NK-92 (cell line): ENCODE data around the gene ERO1B.
"Not testable (repeated sequence)": the region's sequence is repeated elsewhere in the genome, so short reads cannot be mapped to it uniquely, and the experiment has no call there.

ENCODE experiments used
- DNase-seq: peaks from one replicate; lab custom pipeline; 2025; ENCODE audit not compliant: unreplicated experiment; lab: John Stamatoyannopoulos, UW

ERO1B gene

GRCh38 chr1:236281654-236282424 lies at the start of gene ERO1B:
ERO1B (minus strand) TSS chr1:236281958; CDS start chr1:236281783, 175 bp downstream.
- DNase-seq = peak; percentile 79

GRCh38 chr1:236331412-236331811 lies 49.7 kb upstream of the ERO1B start:
- DNase-seq = not testable (repeated sequence)

- no peak for DNase-seq
Measured at GRCh38 chr1:236326432-236326831, 44.7 kb upstream of the ERO1B start.

- DNase-seq = no peak
Measured at GRCh38 chr1:236325567-236325966, 43.8 kb upstream of the ERO1B start.

- no peak for DNase-seq
Measured at GRCh38 chr1:236323819-236324411, 42.2 kb upstream of the ERO1B start.

- no peak for DNase-seq
Measured at GRCh38 chr1:236322566-236323409, 41.0 kb upstream of the ERO1B start.

GRCh38 chr1:236321101-236321500 lies 39.3 kb upstream of the ERO1B start:
- no peak for DNase-seq

- no peak for DNase-seq
Measured at GRCh38 chr1:236320671-236321070, 38.9 kb upstream of the ERO1B start.

GRCh38 chr1:236320214-236320613 lies 38.5 kb upstream of the ERO1B start:
- no peak for DNase-seq

- no peak for DNase-seq
Measured at GRCh38 chr1:236316437-236316836, 34.7 kb upstream of the ERO1B start.

GRCh38 chr1:236315518-236315917 lies 33.8 kb upstream of the ERO1B start:
- DNase-seq = no peak

GRCh38 chr1:236315092-236315491 lies 33.3 kb upstream of the ERO1B start:
- no peak for DNase-seq

GRCh38 chr1:236314050-236314449 lies 32.3 kb upstream of the ERO1B start:
- DNase-seq = not testable (repeated sequence)

GRCh38 chr1:236313427-236313826 lies 31.7 kb upstream of the ERO1B start:
- no peak for DNase-seq

- no peak for DNase-seq
Measured at GRCh38 chr1:236311040-236311439, 29.3 kb upstream of the ERO1B start.

- DNase-seq = no peak
Measured at GRCh38 chr1:236308827-236309226, 27.1 kb upstream of the ERO1B start.

GRCh38 chr1:236307435-236307834 lies 25.7 kb upstream of the ERO1B start:
- DNase-seq = no peak

- no peak for DNase-seq
Measured at GRCh38 chr1:236304682-236305081, 22.9 kb upstream of the ERO1B start.

- no peak for DNase-seq
Measured at GRCh38 chr1:236303675-236304074, 21.9 kb upstream of the ERO1B start.

GRCh38 chr1:236302941-236303340 lies 21.2 kb upstream of the ERO1B start:
- DNase-seq = no peak

- DNase-seq = no peak
Measured at GRCh38 chr1:236301958-236302335, 20.2 kb upstream of the ERO1B start.
